ENCODE measurements around the gene ANO7. TPM values are rescaled to one million over a fixed set of nuclear protein-coding genes. Genes with fewer than 3 reads are reported as not detected.

ANO7 gene
- total RNA-seq, 2 experiments from 2014 or later, result 0.53 to 0.91 TPM

- H3K9me3 Mint-ChIP-seq, result no peaks in the 10 kb centered on the region
- ChIA-PET CTCF (no interaction called here), POLR2A (interaction anchor here (0.9 to 1.3 kb wide), 2 partner anchors 13 to 101 kb away, joined by 3 read pairs; partner anchors contain the start of gene PPP1R7)
- H3K4me1 Mint-ChIP-seq, result peaks cover 2% of the 10 kb centered on the region
- H3K4me3 Mint-ChIP-seq, result no peak overlapping the region
- no peak for DNase-seq
- H3K27me3 Mint-ChIP-seq, result no peaks in the 10 kb centered on the region
- H3K27ac Mint-ChIP-seq, result no peak overlapping the region
- peaks cover 57% of the 10 kb centered on the region for H3K36me3 Mint-ChIP-seq (ENCODE audit: low read depth)
Observed at GRCh38 chr2:241163601-241164118, 24.8 kb upstream of the ANO7 start.

- Mint-ChIP-seq H3K36me3 (ENCODE audit: low read depth) (peaks cover 71% of the 10 kb centered on the region), H3K4me1 (peaks cover 2% of the 10 kb centered on the region), H3K27me3 (no peaks in the 10 kb centered on the region), H3K4me3 (no peak overlapping the region), H3K27ac (no peak overlapping the region), H3K9me3 (peaks cover 12% of the 10 kb centered on the region)
- POLR2A ChIA-PET, result no interaction called here
- DNase-seq, result no peak
- CTCF ChIA-PET, result no interaction called here
Observed at GRCh38 chr2:241168366-241168765, 20.1 kb upstream of the ANO7 start.

- no peak for DNase-seq
- Mint-ChIP-seq H3K9me3 (peaks cover 12% of the 10 kb centered on the region), H3K4me3 (no peak overlapping the region), H3K4me1 (no peaks in the 10 kb centered on the region), H3K27me3 (no peaks in the 10 kb centered on the region), H3K36me3 (ENCODE audit: low read depth) (peaks cover 67% of the 10 kb centered on the region), H3K27ac (no peak overlapping the region)
- POLR2A ChIA-PET, result no interaction called here
- CTCF ChIA-PET, result no interaction called here
Observed at GRCh38 chr2:241173557-241173956, 14.9 kb upstream of the ANO7 start.

- no peak overlapping the region for H3K4me3 Mint-ChIP-seq
- peaks cover 7% of the 10 kb centered on the region for H3K4me1 Mint-ChIP-seq
- no peak overlapping the region for H3K27ac Mint-ChIP-seq
- POLR2A ChIA-PET, result no interaction called here
- no peaks in the 10 kb centered on the region for H3K27me3 Mint-ChIP-seq
- H3K36me3 Mint-ChIP-seq (ENCODE audit: low read depth), result peaks cover 46% of the 10 kb centered on the region
- no peak for DNase-seq
- H3K9me3 Mint-ChIP-seq, result no peaks in the 10 kb centered on the region
- CTCF ChIA-PET, result no interaction called here
Observed at GRCh38 chr2:241177526-241178334, 10.7 kb upstream of the ANO7 start.

GRCh38 chr2:241178961-241179360, 9.5 kb upstream of the ANO7 start:
- Mint-ChIP-seq H3K9me3 (no peaks in the 10 kb centered on the region), H3K27me3 (no peaks in the 10 kb centered on the region), H3K4me1 (peaks cover 7% of the 10 kb centered on the region), H3K36me3 (ENCODE audit: low read depth) (peaks cover 38% of the 10 kb centered on the region), H3K4me3 (no peak overlapping the region), H3K27ac (no peak overlapping the region)
- ChIA-PET POLR2A (no interaction called here), CTCF (no interaction called here)
- no peak for DNase-seq

DNA sequence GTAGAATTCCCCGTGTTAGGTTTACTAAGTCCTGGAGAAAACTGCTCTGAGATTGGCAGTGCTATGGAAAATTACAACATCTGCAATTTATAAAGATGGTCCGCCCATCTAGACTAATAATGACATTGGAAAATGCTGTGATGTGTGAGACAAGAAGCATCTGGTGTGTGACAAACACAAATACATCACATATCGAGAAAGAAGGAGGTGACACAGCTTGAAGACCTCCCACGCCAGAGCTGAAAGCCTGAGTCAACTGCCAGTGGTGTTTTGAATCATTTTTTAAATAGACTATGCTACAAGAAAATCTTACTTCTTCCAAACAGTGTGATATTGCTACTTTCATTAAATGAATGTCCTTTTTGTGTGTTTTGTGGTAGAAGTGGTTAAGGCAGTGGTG, 8.6 kb upstream of the ANO7 start:
- ChIA-PET POLR2A (no interaction called here), CTCF (no interaction called here)
- Mint-ChIP-seq H3K9me3 (no peaks in the 10 kb centered on the region), H3K4me3 (no peak overlapping the region), H3K36me3 (ENCODE audit: low read depth) (peaks cover 32% of the 10 kb centered on the region), H3K27ac (no peak overlapping the region), H3K4me1 (peaks cover 7% of the 10 kb centered on the region), H3K27me3 (no peaks in the 10 kb centered on the region)
- DNase-seq, result no peak

GRCh38 chr2:241180495-241180894, 8.0 kb upstream of the ANO7 start:
- DNase-seq, result no peak
- H3K4me1 Mint-ChIP-seq, result peaks cover 7% of the 10 kb centered on the region
- H3K36me3 Mint-ChIP-seq (ENCODE audit: low read depth), result peaks cover 26% of the 10 kb centered on the region
- no peaks in the 10 kb centered on the region for H3K9me3 Mint-ChIP-seq
- no peaks in the 10 kb centered on the region for H3K27me3 Mint-ChIP-seq
- ChIA-PET POLR2A (no interaction called here), CTCF (no interaction called here)
- H3K27ac Mint-ChIP-seq, result no peak overlapping the region
- H3K4me3 Mint-ChIP-seq, result no peak overlapping the region

DNA sequence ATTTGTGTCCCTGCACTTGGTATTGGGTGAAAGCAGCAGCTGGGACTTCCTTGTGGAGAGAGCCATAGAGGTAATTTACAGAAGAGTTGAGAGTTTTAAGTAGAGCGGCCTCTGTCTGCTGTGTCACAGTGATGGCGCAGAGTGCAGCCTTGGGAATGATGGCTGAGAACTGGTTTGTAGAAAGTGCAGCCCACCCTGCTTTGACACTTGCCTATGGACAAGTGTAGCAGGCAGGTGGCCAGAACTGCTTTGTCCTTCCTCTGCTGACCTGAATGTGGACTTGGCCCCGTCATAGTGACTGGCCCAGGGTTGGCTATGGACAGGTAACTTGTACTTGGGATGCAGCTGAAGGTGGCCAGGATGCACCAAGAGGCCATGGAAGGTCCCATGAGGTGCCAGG, 6.4 kb upstream of the ANO7 start:
- CTCF ChIA-PET, result interaction anchor here (1.0 kb wide), 1 partner anchor 103 kb away, joined by 3 read pairs; no protein-coding TSS in a partner anchor
- POLR2A ChIA-PET, result no interaction called here
- no peaks in the 10 kb centered on the region for H3K27me3 Mint-ChIP-seq
- H3K4me1 Mint-ChIP-seq, result peaks cover 7% of the 10 kb centered on the region
- DNase-seq, result no peak
- no peak overlapping the region for H3K27ac Mint-ChIP-seq
- H3K36me3 Mint-ChIP-seq (ENCODE audit: low read depth), result peaks cover 20% of the 10 kb centered on the region
- H3K4me3 Mint-ChIP-seq, result no peak overlapping the region
- no peaks in the 10 kb centered on the region for H3K9me3 Mint-ChIP-seq

DNA sequence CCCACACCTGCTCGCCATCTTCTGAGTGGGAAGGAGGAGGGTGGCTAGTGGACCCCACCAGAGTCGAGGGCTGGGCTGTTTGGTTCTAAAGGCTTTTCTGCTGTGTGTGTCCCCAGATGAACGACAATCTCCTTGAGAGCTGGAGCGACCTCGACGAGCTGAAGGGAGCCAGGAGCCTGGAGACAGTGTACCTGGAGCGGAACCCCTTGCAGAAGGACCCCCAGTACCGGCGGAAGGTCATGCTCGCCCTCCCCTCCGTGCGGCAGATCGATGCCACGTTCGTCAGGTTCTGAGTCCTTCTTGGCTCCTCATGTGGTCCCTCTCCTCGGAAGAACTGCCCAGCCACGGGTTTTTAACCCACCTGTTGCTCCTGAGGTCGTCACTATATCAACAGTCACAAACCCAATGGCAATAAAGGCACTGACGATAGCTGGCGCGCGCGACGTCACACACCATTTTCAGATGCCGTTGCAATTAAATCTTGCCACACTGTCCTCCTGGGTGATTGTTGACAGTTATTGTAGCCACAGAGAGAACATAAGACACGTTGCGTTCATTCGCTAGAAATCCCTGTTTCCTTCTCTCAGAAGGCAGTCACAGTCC, 5.8 kb upstream of the ANO7 start:
- H3K4me1 Mint-ChIP-seq, result peaks cover 7% of the 10 kb centered on the region
- ChIA-PET CTCF (interaction anchor here (1.0 kb wide), 1 partner anchor 104 kb away, joined by 3 read pairs; no protein-coding TSS in a partner anchor), POLR2A (no interaction called here)

GRCh38 chr2:241183221-241183620, 5.3 kb upstream of the ANO7 start:
- Mint-ChIP-seq H3K9me3 (no peaks in the 10 kb centered on the region), H3K36me3 (ENCODE audit: low read depth) (peaks cover 17% of the 10 kb centered on the region), H3K27ac (no peak overlapping the region), H3K27me3 (no peaks in the 10 kb centered on the region), H3K4me1 (peaks cover 7% of the 10 kb centered on the region), H3K4me3 (no peak overlapping the region)
- ChIA-PET POLR2A (no interaction called here), CTCF (no interaction called here)
- no peak for DNase-seq

More for the DNA sequence above, 5.8 kb upstream of the ANO7 start:
- H3K27me3 Mint-ChIP-seq, result no peaks in the 10 kb centered on the region
- H3K4me3 Mint-ChIP-seq, result no peak overlapping the region
- no peaks in the 10 kb centered on the region for H3K9me3 Mint-ChIP-seq
- no peak overlapping the region for H3K27ac Mint-ChIP-seq
- peaks cover 20% of the 10 kb centered on the region for H3K36me3 Mint-ChIP-seq (ENCODE audit: low read depth)
- DNase-seq, result no peak

GRCh38 chr2:241184901-241185300, 3.6 kb upstream of the ANO7 start:
- Mint-ChIP-seq H3K27ac (no peak overlapping the region), H3K36me3 (ENCODE audit: low read depth) (peaks cover 3% of the 10 kb centered on the region), H3K27me3 (no peaks in the 10 kb centered on the region), H3K9me3 (no peaks in the 10 kb centered on the region), H3K4me3 (no peak overlapping the region), H3K4me1 (peaks cover 3% of the 10 kb centered on the region)
- ChIA-PET CTCF (no interaction called here), POLR2A (no interaction called here)
- no peak for DNase-seq

DNA sequence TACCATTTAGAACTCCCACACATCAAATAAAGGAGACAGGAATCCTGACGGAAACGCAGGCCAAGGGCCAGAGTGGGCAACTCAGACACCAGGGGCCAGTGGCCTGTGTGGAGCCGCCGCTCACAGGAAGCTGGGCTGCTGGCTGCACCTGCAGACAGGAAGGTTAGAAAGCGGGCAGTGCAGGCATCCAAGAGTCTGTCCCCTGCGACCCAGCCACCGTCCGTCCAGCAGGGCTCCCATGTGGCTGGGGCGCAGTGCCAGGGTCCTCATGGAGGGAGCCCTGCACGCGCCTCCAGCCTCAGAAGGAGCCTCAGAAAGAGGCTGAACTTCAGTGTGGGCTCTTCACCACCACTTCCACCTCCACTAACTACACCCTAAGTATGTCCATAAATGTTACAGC, 2.5 kb upstream of the ANO7 start:
- Mint-ChIP-seq H3K4me1 (no peaks in the 10 kb centered on the region), H3K27me3 (no peaks in the 10 kb centered on the region), H3K36me3 (ENCODE audit: low read depth) (no peaks in the 10 kb centered on the region), H3K9me3 (no peaks in the 10 kb centered on the region), H3K4me3 (no peak overlapping the region), H3K27ac (no peak overlapping the region)
- ChIA-PET POLR2A (no interaction called here), CTCF (no interaction called here)
- no peak for DNase-seq

DNA sequence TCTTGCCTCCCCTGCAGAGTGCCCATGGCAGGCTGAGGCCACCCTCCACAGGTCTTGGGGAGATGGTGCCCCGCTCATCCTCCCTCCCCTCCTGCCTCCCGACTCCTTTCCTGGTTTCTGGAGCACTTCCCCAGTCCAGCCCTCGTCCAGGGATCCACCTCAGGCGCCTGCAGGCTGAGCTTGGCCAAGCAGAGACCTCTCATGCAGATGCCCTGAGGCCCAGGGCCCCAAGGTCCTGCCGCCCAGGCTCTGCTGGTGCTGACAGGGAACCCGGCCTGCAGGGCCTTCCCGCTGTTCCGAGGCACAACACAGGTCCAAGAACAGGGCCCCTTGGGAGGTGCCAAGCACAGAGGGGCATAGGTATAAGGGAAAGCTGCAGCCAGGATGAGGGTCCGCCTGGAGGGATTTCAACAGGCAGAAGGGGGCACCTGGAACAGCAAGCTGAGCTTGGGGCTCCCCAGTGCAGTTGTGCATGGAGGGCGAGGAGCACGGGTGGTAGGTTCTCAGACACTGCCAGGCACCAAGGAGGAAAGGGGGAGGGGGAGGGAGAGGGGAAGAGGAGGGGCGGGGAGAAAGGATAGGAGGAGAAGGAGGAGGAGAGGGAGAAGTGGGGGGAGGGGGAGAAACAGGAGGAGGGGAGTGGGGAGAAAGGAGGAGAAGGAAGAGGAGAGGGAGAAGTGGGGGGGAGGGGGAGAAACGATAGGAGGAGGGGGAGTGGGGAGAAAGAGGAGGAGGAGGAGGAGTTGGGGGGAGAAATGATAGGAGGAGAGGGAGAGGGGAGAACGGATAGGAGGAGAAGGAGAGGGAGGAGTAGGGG, 1.2 kb upstream of the ANO7 start:
- POLR2A ChIA-PET, result no interaction called here
- H3K36me3 Mint-ChIP-seq (ENCODE audit: low read depth), result no peaks in the 10 kb centered on the region
- H3K4me3 Mint-ChIP-seq, result no peak overlapping the region
- H3K27me3 Mint-ChIP-seq, result no peaks in the 10 kb centered on the region
- H3K9me3 Mint-ChIP-seq, result no peaks in the 10 kb centered on the region
- no peaks in the 10 kb centered on the region for H3K4me1 Mint-ChIP-seq
- DNase-seq, result no peak
- CTCF ChIA-PET, result no interaction called here
- no peak overlapping the region for H3K27ac Mint-ChIP-seq

Data from activated CD4-positive, alpha-beta memory T cell treated with anti-CD3 and anti-CD28 coated beads, Interleukin-2, amount 10 ng/mL, durations not matched to agents 7 days and 5 days (primary cell).